ENCODE data around the gene OR51I2. TPM values are rescaled to one million over a fixed set of nuclear protein-coding genes. Genes with fewer than 3 reads are reported as not detected.

OR51I2 gene
- total RNA-seq, 1 donor from 2014 or later: not detected

DNA sequence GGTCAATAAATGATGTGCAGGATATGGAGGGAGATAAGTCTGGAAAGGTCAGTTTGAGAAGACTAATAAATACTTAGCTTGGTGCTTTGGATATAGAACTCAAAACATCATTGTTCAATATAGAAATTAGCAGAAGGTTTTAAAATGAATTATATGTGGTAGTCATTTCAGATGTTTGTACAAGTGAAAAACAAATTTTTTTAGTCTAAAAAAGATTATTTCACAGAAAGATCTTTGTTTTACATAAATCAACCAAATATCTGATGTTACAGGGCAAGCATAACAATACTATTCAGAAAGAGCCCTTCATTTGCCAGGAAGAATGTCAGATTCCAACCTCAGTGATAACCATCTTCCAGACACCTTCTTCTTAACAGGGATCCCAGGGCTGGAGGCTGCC is 39.3 kb downstream of the OR51I2 start, which contains the start of gene OR52D1:
TSS of gene OR52D1 (plus strand) at position 301 of the 400 bp plus-strand sequence. CDS start at position 323, 22 bp downstream.
- no peak for DNase-seq (ENCODE audit: low read depth)
- H3K4me3 ChIP-seq (ENCODE audit: low read depth, low read length): no peak within 1 kb of the TSS
- TF ChIP-seq, protein P1, sequence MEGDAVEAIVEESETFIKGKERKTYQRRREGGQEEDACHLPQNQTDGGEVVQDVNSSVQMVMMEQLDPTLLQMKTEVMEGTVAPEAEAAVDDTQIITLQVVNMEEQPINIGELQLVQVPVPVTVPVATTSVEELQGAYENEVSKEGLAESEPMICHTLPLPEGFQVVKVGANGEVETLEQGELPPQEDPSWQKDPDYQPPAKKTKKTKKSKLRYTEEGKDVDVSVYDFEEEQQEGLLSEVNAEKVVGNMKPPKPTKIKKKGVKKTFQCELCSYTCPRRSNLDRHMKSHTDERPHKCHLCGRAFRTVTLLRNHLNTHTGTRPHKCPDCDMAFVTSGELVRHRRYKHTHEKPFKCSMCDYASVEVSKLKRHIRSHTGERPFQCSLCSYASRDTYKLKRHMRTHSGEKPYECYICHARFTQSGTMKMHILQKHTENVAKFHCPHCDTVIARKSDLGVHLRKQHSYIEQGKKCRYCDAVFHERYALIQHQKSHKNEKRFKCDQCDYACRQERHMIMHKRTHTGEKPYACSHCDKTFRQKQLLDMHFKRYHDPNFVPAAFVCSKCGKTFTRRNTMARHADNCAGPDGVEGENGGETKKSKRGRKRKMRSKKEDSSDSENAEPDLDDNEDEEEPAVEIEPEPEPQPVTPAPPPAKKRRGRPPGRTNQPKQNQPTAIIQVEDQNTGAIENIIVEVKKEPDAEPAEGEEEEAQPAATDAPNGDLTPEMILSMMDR (conservative IDR thresholded peaks at IDR 0.05; ENCODE audit: low read depth, low read length): no peak

- no peak for DNase-seq (ENCODE audit: low read depth)
- TF ChIP-seq, protein P1 (conservative IDR thresholded peaks at IDR 0.05; ENCODE audit: low read depth, low read length): no peak
- no peak overlapping the region for H3K4me3 ChIP-seq (ENCODE audit: low read depth, low read length)
Observed at GRCh38 chr11:5488798-5489399, 39.8 kb downstream of the OR51I2 start.

DNA sequence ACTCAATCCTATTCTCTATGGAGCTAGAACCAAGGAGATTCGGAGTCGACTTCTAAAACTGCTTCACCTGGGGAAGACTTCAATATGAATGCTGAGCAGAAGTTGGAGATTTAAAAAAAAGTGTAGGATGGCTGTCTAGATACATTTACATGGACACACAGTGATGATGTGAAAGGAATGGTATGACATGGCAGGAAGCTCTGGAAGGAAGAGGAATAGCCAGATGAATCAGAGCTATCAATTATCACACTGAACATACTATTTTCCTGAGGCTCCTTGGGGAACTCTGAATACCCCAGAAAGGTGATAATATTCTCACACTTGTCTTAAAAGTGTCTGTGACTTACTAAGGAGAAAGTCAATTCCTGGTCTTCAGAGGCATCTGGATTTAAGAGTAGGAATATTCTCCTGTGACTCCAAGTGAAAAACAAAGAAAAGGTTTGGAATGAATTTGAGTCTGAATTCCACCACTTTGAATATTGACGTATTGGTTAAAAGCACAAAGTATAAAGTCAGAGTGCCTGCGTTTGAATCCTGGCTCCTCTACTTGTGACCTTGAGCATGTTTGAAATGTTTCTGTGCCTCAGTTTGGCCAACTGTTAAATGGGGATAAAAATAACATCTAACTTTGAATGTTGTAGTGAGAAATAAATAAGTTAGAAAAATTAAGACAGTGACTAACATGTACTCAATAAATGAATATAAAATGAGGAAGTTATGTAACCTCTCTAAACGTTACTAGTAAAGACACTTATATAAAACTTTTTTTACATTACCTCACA is 40.6 kb downstream of the OR51I2 start:
- DNase-seq (ENCODE audit: low read depth): no peak
- H3K4me3 ChIP-seq (ENCODE audit: low read depth, low read length): no peak overlapping the region
- TF ChIP-seq, protein P1 (conservative IDR thresholded peaks at IDR 0.05; ENCODE audit: low read depth, low read length): no peak

DNA sequence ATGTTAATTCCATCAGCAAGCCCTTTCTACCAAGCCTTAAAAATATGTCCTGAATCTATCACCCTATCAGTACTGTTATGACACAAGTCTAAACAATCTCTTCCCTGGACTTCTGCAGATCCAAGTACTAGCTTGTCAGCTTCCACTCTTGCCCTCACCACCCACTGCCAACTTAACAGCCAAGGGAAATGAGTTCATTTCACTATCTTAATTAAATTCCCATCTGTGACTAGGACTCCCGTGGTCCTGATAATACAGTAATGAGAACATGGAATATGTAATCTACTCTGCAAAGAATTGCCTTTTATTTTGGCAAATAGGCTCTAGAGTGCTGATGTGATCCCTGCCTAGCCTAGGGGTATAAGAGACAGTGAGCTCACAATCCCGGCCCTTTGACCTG is 50.5 kb downstream of the OR51I2 start:
- H3K4me3 ChIP-seq (ENCODE audit: low read depth, low read length): no peak overlapping the region
- TF ChIP-seq, protein P1 (conservative IDR thresholded peaks at IDR 0.05; ENCODE audit: low read depth, low read length): no peak
- no peak for DNase-seq (ENCODE audit: low read depth)

DNA sequence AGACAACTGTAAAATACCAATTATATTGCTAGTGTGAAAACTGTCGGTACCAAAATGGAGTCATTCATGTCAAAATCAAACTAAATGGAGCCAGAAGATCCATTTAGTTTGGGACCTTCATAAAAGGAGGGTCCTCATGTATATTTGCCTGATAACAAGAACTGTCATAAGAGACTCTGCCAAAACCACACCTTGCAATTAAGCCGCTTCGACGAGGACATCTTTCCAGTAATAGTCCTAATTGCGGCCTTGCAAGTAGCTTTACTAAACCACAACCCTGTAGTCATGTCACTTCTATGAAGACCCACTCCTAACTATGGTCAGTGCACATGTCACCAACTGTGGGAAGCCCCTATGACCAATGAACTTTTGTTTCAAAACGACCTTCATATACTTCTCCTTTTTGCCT is 51.3 kb downstream of the OR51I2 start:
- no peak for DNase-seq (ENCODE audit: low read depth)
- TF ChIP-seq, protein P1 (conservative IDR thresholded peaks at IDR 0.05; ENCODE audit: low read depth, low read length): no peak
- no peak overlapping the region for H3K4me3 ChIP-seq (ENCODE audit: low read depth, low read length)

DNA sequence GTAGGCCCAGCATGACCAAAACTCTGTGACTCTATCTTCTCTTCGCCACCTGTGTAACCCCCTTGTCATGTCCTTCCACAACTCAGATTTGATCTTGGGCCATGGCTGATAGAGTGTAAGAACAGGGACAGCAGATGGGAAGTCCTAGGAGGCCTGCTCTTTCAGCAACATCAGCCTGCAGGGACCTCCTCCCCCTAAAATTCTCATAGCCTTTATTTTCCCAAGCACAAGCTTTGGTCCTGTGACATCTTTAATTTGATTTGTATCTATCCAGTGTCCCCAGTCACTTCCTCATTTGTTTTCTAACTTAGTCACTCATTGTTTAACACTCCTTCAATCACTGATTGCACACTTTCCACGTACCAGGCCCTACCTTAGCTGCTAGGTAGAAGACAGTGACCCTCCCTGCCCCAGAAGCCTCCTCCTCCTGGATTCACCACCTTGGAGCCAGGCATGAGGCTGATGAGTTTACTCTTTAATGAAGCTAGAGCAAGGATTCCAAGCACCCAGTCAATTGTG is 55.3 kb downstream of the OR51I2 start:
- TF ChIP-seq, protein P1 (conservative IDR thresholded peaks at IDR 0.05; ENCODE audit: low read depth, low read length): no peak
- DNase-seq (ENCODE audit: low read depth): peak; percentile 23
- no peak overlapping the region for H3K4me3 ChIP-seq (ENCODE audit: low read depth, low read length)
